WI38 (cell line): Measurements from ENCODE around the gene ADAM33.

Source experiments
- H3K4me3 ChIP-seq: 2 replicates; pipeline ENCODE4 v1.5.1; 2011; ENCODE audit warnings: low read depth, mild to moderate bottlenecking, control low read depth, low read length
- CTCF ChIP-seq: IDR thresholded peaks from 2 replicates; pipeline ENCODE4 v1.5.1; 2012; ENCODE audit warnings: low read depth, mild to moderate bottlenecking, control low read depth, low read length

ADAM33 gene

GRCh38 chr20:3706774-3707507 is 25.1 kb upstream of the ADAM33 start:
- TF ChIP-seq CTCF, result no peak
- no peak overlapping the region for H3K4me3 ChIP-seq

- no peak for TF ChIP-seq CTCF
- H3K4me3 ChIP-seq, result no peak overlapping the region
Observed at GRCh38 chr20:3705970-3706739, 24.3 kb upstream of the ADAM33 start.

GRCh38 chr20:3705491-3705969 is 23.7 kb upstream of the ADAM33 start:
- no peak overlapping the region for H3K4me3 ChIP-seq
- TF ChIP-seq CTCF, result no peak

DNA sequence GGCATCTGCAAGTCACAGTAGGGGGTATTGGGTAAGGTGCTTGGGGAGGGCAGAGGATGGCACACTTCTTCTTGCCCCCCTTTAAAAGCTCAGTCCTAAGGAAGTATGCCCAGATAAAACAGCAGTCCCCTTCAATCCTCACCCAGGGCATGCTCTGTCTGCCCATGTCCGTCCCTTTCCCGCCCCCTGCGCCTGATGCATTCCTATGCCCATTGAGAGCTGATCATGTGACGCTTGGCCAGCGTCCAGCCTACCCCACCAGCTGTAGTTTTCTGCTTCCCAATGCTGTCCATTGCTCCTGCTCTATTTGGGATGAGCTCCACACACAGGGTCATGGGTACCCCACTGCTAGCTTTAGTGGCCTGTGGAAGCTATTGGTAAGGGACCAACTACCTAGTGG is 22.3 kb upstream of the ADAM33 start:
- TF ChIP-seq CTCF, result no peak
- no peak overlapping the region for H3K4me3 ChIP-seq

DNA sequence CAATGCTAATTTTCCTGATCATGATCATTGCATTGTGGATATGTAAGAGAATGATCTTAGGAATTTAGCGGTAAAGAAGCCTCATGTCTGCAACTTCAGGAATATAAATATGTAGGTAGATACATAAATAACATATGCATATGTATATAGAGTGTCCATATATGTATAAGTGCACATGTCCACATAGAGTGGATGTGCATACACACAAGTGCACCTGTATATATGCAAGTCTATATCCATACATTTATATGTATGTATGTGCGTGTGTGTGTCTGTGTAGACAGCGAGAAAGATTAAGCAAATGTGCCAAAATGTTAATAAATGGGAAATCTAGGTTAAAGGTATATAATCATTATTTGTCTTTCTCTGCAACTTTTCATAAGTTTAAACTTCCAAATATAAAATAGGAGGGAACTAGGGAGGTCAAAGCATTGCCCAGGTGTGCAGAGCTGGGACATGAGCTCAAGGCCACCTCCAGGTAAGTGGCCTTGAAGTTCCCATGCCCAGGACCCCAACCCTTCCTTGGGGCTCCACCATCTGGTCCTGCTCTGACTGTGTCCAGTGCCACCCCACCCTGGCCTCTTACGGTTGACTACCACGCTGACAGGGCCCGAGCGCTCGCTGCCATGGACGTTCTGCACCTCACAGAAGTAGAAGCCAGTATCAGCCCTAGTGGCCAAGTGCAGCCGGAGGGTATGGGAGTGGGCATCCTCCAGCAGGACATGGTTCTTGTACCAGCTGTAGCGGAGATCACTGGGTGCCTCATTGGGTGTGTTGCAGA is 21.0 kb upstream of the ADAM33 start:
- H3K4me3 ChIP-seq, result no peak overlapping the region
- no peak for TF ChIP-seq CTCF

DNA sequence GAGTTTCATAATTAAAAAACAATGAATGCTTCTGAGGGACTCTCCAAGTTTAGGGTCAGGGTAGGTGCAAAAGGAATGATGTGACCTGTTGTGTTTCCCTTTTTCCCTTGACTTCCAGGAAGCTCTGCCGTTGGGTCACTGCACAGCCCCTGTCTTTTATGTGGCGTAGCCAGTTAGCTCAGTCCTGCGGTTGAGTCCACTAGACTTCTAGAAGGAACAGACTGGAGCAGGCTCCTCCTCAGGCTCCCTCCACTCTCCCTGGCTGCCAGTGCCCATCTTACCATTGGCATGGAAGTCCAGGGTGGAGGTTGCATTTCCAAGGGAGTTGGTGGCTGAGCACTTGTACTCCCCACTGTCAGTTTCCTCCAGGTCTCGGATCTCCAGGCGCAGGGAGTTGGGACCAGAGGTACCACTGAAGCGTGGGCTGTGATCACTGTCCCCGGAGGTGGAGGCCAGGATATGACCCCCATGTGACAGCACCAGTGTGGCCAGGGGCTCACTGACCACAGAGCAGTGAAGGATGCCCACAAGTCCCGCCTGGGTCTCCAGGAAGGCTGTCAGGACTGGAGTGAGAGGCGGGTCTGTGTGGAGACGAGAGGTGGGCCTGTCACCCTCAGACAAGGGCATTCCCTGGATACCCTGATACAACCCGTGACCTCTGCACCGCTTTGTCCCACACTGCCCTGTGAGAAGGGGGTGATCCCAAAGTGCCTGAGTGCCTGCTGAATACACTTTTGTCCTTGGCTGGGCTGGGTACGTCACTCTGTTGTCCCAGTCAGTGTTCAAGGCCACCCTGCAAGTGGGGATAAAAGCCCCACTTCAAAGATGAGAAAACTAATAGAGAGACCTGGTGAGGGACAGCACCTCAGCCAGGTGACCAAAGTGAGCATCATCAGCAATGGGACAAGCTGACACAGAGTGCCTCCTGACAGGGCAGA is 19.5 kb upstream of the ADAM33 start:
- no peak for TF ChIP-seq CTCF
- H3K4me3 ChIP-seq, result no peak overlapping the region
